MM.1S (cell line): ENCODE results near the gene ECT2.

Experiments used
- EZH2 ChIP-seq: fragments of 300-600 bp; sonication (generic); optimal IDR thresholded peaks from 2 replicates; pipeline ENCODE3; 2017; ENCODE audit warnings: low read depth, mild to moderate bottlenecking, antibody characterized with exemption, low read length, mixed read lengths
- EZH2phosphoT487 ChIP-seq: fragments of 300-600 bp; sonication (generic); IDR thresholded peaks from 2 replicates; pipeline ENCODE4 v1.6.1; 2018; ENCODE audit warnings: antibody characterized with exemption, low read length
- TF ChIP-seq, protein P1 (sequence below): fragments of 300-600 bp; sonication (generic); IDR thresholded peaks from 2 replicates; pipeline ENCODE4 v1.5.1; 2016; ENCODE audit warnings: antibody characterized with exemption, low read length, mixed read lengths

- TF ChIP-seq, protein P1, sequence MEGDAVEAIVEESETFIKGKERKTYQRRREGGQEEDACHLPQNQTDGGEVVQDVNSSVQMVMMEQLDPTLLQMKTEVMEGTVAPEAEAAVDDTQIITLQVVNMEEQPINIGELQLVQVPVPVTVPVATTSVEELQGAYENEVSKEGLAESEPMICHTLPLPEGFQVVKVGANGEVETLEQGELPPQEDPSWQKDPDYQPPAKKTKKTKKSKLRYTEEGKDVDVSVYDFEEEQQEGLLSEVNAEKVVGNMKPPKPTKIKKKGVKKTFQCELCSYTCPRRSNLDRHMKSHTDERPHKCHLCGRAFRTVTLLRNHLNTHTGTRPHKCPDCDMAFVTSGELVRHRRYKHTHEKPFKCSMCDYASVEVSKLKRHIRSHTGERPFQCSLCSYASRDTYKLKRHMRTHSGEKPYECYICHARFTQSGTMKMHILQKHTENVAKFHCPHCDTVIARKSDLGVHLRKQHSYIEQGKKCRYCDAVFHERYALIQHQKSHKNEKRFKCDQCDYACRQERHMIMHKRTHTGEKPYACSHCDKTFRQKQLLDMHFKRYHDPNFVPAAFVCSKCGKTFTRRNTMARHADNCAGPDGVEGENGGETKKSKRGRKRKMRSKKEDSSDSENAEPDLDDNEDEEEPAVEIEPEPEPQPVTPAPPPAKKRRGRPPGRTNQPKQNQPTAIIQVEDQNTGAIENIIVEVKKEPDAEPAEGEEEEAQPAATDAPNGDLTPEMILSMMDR, result no peak
- no peak for TF ChIP-seq EZH2
- no peak for TF ChIP-seq EZH2phosphoT487
These were observed 40.5 kb upstream of the ECT2 start for GRCh38 chr3:172709774-172710663.
